Stimulated activated CD4-positive, alpha-beta T cell treated with anti-CD3 and anti-CD28 coated beads, Interleukin-4, amount 100 ng/mL, for 4 hours (primary cell): ENCODE data around the gene KIAA0825.
"Not testable (repeated sequence)": the region's sequence is repeated elsewhere in the genome, so short reads cannot be mapped to it uniquely, and the experiment has no call there.

Source experiments
- DNase-seq, 2 experiments: peaks; one replicate each; pipeline ENCODE4 v3.0.0-alpha.2; 2020

Gene KIAA0825

DNA sequence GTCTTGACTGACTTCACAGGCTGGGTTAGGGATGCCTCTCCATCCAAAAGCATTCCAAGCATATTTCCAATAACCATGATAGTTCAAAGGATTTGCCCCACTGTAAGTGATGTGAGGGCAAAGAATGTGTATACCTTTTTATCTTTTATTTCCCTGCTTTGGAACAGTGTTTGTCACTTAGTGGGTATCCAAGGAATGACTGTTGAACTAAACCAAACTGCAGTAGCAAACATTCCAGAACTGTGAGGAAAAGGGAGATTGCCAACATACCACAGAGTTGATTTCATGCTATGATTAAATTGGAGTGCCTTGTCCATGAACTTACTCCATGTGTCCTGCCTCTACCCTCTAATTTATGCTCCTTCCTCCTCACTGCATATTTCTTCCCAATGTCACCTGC is 400.0 kb downstream of the KIAA0825 start:
- no peak for DNase-seq

DNA sequence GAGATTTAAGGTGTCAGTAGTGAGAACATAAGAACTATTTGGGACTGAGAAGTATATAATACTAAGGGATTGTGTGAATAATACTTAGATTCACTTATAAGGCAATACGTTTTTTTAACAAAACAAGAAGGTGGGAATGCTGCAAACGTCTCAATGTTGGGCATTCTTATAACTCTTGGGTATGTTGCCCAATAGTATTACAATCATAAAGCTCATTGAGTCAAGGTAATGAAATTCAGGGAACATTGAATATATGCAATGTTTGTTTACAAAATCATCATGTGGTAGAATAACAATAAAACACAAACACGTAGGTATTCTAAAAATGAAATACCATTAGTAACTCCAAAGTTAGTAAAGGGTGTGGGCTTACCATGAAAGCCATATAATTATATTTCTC is 400.7 kb downstream of the KIAA0825 start:
- DNase-seq, result no peak

DNA sequence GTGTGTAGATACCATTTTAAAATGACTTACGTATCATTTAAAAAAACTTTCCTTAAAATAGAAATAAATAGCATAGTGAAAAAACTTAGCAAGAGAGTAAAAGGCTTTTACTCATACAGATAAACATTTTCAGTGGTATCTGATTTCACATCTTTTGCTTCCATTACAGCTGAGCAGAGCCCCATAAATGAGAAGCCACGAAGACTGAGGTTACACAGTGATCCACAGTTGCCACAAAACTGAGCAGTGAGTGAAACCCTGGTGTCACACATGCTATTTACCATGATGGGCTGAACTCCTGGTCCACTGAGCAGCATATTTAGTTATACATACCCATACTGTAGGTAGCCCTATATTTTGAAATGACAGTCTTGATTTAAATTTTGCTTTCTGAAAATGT is 401.2 kb downstream of the KIAA0825 start:
- no peak for DNase-seq

DNA sequence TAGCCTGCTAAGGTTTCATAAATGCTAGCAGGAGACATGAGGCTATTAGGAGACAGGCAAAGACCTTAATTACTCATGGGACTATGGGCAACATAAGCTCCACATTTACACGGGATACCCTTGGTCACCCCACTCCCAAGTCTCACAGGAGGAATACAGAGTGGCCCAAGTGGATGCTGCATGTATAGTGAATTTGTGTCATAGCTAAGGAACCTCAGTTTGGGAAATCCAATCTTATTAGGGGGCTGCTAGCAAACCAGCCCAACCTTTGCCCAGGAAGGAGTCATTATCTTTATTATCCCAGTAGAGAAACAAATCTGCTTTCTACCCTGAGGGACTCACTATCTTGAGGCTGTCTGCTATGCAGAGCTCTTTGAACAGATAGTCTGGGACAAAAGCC is 405.9 kb downstream of the KIAA0825 start:
- no peak for DNase-seq

DNA sequence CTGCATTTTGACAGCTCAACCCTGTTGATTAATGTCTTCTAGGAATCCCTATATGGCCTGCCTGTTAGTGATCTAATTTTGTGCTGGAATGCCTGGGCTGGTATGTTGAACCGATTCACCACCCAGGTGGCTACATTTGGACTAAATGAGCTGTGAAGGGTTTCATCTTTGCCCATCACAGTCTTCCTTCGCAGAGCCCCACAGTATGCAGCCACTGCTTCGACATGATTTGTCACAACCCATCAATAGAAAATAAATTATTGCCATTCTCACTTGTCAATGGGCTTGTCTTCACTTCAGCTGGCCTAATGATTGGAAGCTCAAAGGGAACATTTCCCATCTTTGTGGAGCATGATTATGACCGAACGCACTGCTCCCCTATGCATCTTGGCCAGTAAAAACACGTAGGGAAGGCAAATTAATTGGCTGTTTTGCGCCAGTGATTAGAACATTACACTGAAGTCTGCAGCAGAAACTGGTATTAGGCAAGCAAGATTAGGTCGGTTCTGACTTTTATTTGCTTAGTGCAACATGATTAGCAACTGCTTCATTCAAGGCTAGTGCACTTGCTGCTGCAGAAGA is 408.5 kb downstream of the KIAA0825 start:
- DNase-seq, result no peak

DNA sequence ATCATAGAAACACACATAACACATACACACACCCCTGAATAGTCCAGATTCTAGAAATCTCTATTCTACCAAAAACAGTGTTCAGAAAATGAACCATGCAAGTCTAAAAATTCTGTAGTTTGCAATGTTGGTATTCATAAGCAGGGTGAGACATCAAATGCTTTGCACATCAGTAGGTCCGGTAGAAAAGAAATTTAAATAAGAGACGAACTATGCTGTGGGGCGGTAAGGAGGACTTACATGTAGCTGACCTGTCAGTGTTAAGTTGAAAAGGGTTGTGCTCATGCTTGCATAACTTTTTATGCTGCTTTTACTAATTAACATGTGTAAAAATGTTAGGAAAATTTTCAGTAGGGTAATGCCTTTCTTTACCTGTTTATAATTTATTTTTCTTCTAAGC is 409.1 kb downstream of the KIAA0825 start:
- DNase-seq, result no peak

DNA sequence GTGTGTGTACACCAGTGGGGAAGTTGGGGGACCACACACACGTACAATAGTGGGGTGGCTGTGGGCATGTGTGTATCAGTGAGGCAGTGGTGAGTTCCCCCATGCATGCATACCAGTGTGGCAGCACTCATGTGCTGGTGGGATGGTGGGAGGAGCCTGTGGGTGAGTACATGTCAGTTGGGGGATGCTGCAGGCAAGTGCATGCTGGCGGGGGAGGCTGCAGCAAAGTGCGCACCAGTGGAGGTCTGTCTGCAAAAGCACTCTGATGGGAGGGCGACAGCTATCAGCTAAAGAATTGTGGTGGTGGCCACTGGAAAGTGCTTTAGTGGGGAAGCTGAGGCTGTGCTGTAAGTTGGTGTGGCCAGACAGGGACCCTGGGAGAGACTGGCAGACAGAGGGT is 418.8 kb downstream of the KIAA0825 start:
- DNase-seq, result no peak

DNA sequence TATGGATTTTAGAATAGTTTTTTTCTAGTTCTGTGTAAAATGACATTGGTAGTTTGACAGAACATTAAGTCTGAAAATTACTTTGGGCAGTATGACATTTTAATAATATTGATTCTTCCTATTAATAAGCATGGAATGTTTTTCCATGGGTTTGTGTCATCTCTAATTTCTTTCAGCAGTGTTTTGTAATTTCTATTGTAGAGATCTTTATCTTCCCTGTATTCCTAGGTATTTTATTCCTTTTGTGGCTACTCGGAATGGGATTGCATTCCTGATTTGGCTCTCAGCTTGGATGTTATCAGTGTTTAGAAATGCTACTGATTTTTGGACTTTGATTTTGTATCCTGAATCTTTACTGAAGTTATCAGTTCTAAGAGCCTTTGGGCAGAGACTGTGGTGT is 420.4 kb downstream of the KIAA0825 start:
- no peak for DNase-seq

DNA sequence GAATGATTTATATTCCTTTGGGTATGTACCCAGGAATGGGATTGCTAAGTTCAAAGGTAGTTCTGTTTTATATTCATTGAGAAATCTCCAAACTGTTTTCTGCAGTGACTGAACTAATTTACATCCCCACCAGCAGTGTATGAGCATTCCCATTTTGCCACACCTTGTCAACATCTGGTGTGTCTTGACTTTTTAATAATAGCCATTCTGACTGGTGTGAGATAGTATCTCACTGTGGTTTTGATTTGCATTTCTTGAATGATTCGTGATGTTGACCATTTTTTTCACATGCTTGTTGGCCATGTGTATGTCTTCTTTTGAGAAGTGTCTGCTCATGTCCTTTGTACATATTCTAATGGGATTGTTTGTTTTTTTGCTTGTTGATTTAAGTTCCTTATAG is 421.5 kb downstream of the KIAA0825 start:
- no peak for DNase-seq

DNA sequence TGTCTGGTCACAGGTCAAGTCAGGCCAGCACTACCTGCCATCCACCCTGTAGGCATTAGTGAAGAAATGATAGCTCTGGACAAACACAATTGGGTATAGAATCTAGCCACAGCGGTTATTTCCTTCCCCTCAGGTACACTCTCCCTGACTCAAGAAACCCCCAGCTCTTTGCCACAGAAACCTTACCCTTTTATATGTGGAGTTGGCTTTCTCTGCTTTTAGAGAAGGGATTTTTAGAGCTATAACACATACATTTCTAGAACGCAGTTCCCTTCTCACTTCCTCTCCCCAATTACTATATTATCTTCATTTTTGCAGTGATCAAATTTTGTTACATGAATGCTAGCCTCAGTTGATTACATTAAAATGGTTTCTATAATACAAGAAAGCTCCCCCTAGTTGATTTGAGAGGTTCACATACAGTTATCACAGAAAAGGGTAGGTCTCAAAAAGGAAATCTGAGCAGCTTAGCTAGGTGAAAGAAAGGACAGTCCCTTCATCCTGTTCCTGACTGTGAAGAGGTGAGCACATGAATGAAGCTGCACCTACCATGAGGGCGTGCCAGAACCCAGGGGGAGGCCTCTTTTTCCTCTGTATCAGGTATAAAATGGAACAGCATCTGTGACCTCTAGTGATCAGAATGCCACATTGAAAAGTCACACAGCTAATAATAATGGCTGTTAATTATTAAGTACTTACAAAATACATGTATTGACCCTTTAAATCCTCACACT is 425.6 kb downstream of the KIAA0825 start:
- no peak for DNase-seq

DNA sequence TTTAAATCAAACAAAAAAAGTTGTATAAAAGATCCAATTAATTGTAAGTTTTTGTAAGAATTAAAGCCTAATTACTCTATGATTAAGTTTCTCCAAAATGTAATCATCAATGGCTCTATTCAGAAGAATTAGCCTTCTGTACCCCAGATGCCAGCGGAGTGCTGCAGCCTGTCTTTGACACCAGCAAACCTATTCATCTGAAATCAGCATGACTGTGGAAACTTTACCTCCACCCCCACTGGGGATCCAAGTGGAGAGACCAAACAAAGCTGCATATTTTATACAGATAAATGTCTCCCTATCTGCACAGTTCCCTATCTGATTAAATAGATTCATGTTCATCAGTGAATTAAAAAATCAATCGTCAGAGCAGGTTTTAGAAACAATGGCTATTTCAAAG is 426.8 kb downstream of the KIAA0825 start:
- DNase-seq, result no peak

DNA sequence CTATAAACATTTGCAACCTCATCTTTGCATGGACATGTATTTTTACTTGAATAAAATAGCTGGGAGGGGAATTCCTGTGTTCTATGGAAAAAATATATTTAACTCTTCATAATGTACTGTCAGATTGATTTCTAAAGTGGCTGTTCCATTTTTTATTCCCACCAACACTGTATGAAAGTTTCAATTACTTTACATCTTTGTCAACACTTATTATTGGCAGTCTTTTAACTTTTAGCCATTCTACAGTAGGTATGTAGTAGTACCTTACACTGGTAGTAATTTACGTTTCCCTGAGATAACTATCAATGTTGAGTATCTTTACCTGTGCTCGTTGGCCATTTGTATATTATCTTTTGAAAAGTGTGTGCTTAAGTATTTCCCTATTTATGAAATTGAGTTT is 429.7 kb downstream of the KIAA0825 start:
- DNase-seq, result no peak

DNA sequence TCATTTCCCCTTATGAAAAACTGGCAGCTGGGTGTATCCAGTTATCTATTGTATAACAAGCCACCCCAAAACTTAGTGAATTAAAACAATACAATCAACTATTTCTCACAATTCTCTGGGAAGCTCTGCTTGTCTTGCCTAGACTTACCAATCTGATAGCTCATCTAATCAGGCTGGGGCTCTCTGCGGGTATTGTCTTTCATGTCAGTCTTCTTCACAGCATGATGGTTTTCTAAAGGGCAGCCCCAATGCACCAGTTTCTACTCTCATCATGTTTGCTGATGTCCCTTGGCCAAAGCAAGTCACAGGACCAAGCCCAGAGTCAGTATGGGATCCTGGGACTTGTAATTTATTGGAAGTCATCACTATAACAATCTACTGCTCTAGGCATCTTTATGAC is 433.5 kb downstream of the KIAA0825 start:
- no peak for DNase-seq

DNA sequence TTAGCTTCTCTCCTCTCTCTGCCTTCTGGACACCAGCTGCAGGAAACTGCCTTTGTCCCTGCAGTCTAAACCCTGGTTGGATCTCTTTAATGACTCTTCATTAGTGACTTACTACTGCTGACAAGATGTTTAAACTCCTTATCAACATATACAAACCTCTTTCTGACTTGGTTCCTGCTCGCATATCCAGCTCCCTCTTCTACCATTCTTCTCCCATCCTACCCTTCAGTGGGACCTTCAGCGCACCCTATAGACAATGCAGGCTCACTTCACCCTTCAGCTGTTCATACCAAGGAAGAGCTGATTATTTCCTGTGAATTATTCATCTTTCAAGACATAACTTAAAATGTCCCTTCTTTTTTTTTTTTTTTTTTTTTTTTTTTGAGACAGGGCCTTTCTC is 436.5 kb downstream of the KIAA0825 start:
- DNase-seq, result no peak

DNA sequence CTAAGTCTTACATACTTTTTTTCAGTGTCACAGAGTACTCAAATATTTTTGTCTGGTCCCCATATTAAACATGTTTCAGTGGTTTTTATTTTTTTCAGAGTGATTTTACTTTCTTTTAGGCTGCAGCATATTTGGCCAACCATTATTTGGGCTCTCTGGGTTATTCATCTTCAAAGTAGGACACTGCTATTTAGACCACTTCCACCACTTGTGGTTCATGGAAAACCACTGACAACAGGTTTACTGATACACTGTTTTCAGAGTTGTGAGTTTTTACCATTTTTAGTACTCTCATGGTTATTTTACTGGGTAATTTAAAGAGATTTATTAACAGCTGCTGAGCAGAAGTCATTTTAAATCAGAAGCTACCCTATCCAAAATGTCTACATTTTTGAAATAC is 437.6 kb downstream of the KIAA0825 start:
- DNase-seq, result no peak

DNA sequence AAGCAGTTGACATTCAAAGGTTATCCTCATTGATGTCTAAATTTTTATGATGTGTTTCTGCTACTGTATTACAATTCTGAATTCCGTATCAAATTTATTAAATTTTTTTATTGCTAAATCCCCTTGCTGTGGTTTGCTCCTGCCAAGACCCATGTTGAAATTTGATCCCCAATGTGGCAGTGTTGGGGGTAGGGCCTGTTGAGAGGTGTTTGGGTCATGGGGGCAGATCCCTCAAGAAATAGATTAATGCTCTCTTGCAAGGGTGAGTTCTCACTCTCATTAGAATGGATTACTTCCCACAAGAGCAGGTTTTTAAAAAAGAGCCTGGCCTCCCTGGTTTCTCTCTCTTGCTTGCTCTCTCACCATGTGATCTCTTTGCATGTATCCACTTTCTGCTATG is 442.5 kb downstream of the KIAA0825 start:
- no peak for DNase-seq

DNA sequence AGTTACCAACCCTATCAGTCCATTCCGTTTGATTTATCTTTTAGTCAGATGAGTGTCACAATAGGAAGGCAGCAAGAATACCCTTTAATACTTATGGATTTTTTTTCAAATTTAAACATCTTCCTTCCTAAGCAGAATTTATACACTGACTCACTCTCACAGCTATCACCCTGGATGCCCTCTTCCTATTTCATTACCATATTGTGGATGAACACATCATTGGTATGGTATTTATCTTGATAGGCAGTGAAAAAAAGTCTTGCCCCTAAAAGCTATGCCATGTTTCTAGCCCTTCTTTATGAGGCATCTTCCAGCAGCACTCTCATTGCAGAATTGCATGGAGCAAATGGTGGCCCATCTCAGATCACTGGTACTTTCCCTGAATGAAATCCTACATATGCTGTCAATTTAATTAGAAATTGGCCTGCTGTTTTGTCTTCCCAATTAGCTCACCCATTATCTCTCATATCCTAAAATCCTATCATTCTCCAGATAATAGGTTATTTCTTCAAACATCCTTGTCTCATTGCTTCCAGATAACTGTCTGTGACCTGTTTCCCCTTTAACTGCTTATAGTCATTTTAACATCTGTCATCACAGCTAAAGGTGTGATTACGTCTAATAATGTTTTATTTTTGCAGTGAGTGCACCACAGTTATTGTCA is 443.5 kb downstream of the KIAA0825 start:
- no peak for DNase-seq

DNA sequence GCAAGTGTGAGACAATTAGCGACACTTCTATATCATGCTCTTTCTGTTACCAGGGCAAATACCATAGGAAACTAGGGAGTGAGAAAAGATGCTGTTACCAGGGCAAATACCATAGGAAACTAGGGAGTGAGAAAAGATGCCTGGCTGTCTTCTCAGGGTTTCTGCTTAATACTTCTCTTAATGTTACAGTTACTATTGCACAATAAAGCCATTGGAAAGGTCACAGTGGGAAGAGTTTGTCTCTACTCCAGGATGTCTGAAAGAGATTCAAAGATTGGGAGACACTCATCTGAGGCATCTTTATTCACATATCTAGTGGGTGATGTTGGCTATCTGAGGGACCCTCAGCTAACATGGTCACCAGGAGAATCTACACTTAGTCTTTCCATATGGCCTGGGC is 445.3 kb downstream of the KIAA0825 start:
- DNase-seq, result no peak

DNA sequence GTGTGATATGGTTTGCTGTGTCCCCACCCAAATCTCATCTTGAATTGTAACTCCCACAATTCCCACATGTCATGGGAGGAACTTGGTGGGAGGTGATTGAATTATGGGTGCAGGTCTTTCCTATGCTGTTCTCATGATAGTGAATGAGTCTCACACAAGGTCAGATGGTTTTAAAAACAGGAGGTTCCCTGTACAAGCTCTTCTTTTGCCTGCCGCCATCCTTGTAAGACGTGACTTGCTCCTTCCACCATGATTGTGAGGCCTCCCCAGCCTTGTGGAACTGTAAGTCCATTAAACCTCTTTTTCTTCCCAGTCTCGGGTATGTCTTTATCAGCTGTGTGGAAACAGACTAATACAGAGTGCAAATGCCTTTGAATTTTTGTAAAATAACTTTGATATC is 447.3 kb downstream of the KIAA0825 start:
- DNase-seq, result not testable (repeated sequence)

DNA sequence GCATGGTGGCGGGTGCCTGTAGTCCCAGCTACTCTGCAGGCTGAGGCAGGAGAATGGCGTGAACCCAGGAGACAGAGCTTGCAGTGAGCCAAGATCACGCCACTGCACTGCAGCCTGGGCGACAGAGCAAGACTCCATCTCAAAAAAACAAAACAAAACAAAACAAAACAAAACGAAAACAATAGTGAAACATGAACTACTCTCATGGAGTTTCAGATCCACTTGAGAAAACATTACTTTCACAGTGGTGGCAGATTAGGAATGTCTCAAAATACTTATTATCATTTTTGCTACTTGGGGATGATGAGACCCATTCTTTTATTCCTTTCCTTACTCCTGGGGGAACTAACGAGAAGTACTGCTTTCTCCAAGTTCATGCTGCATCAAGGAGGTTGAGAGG is 448.2 kb downstream of the KIAA0825 start:
- DNase-seq, result not testable (repeated sequence)

DNA sequence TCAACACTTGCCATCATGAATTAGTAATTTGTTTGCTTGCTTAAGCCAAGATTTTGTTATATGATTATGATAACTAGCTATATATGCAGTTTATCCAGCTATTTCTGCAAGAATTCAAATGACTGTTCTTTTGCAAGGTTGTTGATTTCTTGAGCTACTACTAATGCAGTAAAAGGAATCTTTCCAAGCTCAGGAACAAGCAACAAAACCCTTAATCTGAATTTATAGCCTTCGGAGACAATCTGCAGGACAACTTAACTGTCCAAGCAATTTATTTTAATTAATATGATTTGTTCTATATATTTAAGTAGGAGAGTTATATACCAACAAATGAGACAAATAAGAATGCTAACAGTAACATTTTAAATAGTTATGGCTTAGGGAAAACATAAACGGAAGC is 450.3 kb downstream of the KIAA0825 start:
- DNase-seq, result no peak

DNA sequence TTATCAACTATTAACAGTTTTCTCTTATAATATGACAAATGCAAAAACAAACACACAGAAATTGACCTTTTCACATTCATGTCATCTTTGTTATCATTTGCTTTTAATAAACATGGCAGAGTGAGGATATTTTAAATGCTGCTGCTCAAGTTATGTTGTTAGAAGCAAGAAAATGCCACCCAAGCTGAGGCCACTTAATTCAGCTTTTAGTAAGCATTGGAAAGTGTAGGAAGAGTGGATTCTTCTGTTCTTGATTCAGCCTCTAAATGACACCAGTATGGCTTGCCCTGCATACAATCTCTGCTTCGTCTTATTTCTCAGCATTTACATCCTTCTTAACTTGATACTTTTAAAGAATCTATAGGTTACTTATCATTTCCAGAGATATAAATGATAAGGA is 456.6 kb downstream of the KIAA0825 start:
- no peak for DNase-seq

DNA sequence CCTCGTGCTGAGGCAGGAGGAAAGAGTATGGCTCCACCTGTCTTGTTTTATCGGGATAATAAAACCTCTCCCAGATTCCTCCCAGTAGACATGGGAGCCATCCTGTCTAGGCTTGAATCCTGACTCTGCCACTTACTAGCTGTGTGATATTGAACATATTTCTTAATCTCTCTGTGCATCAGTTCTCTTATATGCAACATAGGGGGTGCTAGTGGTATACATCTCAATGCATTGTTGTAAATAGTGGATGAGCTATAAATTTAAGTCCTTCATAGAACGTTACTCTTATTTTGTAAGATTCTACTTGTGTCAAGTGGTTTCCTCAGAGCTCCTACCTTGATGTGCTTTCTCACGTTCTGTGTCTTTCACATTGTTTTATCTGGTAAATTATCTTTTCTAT is 459.3 kb downstream of the KIAA0825 start:
- DNase-seq, result no peak

DNA sequence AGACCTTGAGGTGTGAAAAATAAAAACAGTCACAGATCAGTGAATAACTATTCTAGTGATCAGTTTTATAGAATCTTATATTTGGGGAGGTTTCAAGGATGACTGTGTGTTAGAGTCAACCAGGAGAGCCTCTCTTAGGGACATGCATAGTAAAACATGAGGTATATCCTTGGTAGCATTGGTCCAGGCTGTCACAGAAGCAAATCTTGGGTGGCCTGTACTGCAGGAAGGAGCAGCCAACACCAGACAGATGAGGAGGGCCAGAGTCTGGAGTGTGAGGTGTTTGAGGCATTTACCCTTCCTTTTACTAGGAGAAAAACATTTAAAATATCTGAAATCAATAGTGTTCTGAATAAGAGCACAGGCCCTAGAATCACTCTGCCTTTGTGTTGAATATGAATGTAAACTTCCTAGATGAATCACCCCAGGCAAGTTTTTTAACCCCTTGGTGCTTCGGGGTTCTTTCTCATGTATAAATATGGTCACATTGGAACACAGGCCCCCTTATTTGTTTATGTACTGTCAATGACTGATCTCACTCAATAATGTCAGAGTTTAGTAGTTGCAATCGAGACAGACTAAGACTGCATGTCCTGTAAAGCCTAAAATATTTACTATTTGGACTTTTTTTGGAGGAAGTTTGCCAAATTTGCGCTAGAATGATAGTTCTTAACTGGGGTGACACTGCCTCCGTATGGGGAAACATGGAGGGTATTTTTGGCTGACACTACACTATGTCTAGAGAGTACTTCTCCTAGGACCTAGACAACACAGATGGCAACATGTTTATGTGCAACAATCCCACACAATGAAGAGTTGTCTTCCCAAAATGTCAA is 460.5 kb downstream of the KIAA0825 start:
- no peak for DNase-seq
